Prostate gland (tissue), 2 donors: Measurements from ENCODE around the gene LBHD2. TPM values are rescaled to one million over a fixed set of nuclear protein-coding genes. Genes with fewer than 3 reads are reported as not detected.
"Not testable (repeated sequence)": the region's sequence is repeated elsewhere in the genome, so short reads cannot be mapped to it uniquely, and the experiment has no call there.

Source experiments
- DNase-seq: peaks from one replicate; pipeline ENCODE4 v3.0.0-alpha.2; 2019; ENCODE audit warnings: low spot score
- H3K27ac ChIP-seq, 2 donors: fragments of 200-600 bp; sonication (generic); 2 replicates each; pipeline ENCODE4 v1.5.1; 2017 to 2019
- H3K27me3 ChIP-seq: fragments of 200-600 bp; sonication (generic); replicated peaks from 2 replicates; pipeline ENCODE4 v1.5.1; 2019; ENCODE audit not compliant: insufficient read depth
- H3K36me3 ChIP-seq, 2 donors: fragments of 200-600 bp; sonication (generic); 1 replicate in 1 of 2; 2 replicates in 1 of 2; pipeline versions ENCODE4 v1.5.1 to v1.8.1; 2017 to 2019
- H3K4me1 ChIP-seq: fragments of 200-600 bp; sonication (generic); replicated peaks from 2 replicates; pipeline ENCODE4 v1.5.1; 2019
- H3K4me3 ChIP-seq, 2 donors: fragments of 200-600 bp; sonication (generic); 2 replicates each; pipeline ENCODE4 v1.5.1; 2017 to 2019
- H3K9me3 ChIP-seq: fragments of 200-600 bp; sonication (generic); 2 replicates; pipeline ENCODE4 v1.5.1; 2017
- CTCF ChIP-seq, 4 experiments: fragments of 200-600 bp in 2 of 4; fragments of 450-650 bp in 2 of 4; sonication (generic) in 2 of 4; IDR thresholded peaks; 1 replicate in 3 of 4; 2 replicates in 1 of 4; pipeline ENCODE4 v1.5.1; 2016 to 2019; ENCODE audit warnings: antibody characterized with exemption in 4 of 4, mild to moderate bottlenecking in 2 of 4, moderate library complexity in 2 of 4
- POLR2A ChIP-seq: fragments of 450-650 bp; IDR thresholded peaks from one replicate; pipeline ENCODE4 v1.6.1; 2016; ENCODE audit warnings: antibody characterized with exemption, mild to moderate bottlenecking
- POLR2AphosphoS5 ChIP-seq: sonication (generic); formaldehyde crosslinking; IDR thresholded peaks from one replicate; pipeline ENCODE4 v1.6.1; 2017; ENCODE audit warnings: antibody characterized with exemption
- WGBS: methylation state at CpG from one replicate; pipeline ENCODE4 v1.1.5; 2018; 5-methylcytosine and 5-hydroxymethylcytosine counted together
- intact Hi-C: fragments of 100-400 bp; cut with DNase I; formaldehyde crosslinking; loops from one replicate; pipeline ENCODE4 v1.14.2; 2022
- total RNA-seq, 2 donors: library from RNA; depleted of rRNA; stranded (reverse); fragments of >200 nt; gene quantifications; one replicate each; pipeline ENCODE4 v1.1.0, GENCODE V29; 2016

Gene LBHD2
- total RNA-seq, 2 donors from 2014 or later = 3.3 TPM; not detected in 1

- Histone ChIP-seq H3K27me3 (no peaks in the 10 kb centered on the region), H3K9me3 (no peaks in the 10 kb centered on the region), H3K36me3 (no peaks in the 10 kb centered on the region), H3K4me3 (no peak overlapping the region), H3K27ac (no peak overlapping the region), H3K4me1 (no peaks in the 10 kb centered on the region)
- no peak for DNase-seq
- TF ChIP-seq POLR2A (no peak), POLR2AphosphoS5 (no peak), CTCF (IDR thresholded peaks at IDR 0.05) (no peak)
- intact Hi-C loops = no loop called here
- 94% methylated on average over 10 of the region's 10 CpGs for WGBS
Measured at GRCh38 chr14:103115845-103116572, 32.0 kb downstream of the LBHD2 start.

- DNase-seq = no peak
- Histone ChIP-seq H3K36me3 (no peaks in the 10 kb centered on the region), H3K4me1 (no peaks in the 10 kb centered on the region), H3K4me3 (no peak overlapping the region), H3K9me3 (no peaks in the 10 kb centered on the region), H3K27me3 (no peaks in the 10 kb centered on the region), H3K27ac (no peak overlapping the region)
- WGBS = 81% methylated on average over 17 of the region's 17 CpGs
- TF ChIP-seq POLR2AphosphoS5 (no peak), POLR2A (no peak), CTCF (IDR thresholded peaks at IDR 0.05) (no peak)
- intact Hi-C loops = no loop called here
Measured at GRCh38 chr14:103116636-103117035, 32.6 kb downstream of the LBHD2 start.

- H3K4me1 ChIP-seq, intact Hi-C loops, H3K9me3 ChIP-seq, H3K27me3 ChIP-seq, H3K4me3 ChIP-seq, H3K27ac ChIP-seq, H3K36me3 ChIP-seq, DNase-seq: not testable (repeated sequence)
- WGBS = 97% methylated on average over 7 of the region's 7 CpGs
Measured at GRCh38 chr14:103117499-103117898, 33.5 kb downstream of the LBHD2 start.

DNA sequence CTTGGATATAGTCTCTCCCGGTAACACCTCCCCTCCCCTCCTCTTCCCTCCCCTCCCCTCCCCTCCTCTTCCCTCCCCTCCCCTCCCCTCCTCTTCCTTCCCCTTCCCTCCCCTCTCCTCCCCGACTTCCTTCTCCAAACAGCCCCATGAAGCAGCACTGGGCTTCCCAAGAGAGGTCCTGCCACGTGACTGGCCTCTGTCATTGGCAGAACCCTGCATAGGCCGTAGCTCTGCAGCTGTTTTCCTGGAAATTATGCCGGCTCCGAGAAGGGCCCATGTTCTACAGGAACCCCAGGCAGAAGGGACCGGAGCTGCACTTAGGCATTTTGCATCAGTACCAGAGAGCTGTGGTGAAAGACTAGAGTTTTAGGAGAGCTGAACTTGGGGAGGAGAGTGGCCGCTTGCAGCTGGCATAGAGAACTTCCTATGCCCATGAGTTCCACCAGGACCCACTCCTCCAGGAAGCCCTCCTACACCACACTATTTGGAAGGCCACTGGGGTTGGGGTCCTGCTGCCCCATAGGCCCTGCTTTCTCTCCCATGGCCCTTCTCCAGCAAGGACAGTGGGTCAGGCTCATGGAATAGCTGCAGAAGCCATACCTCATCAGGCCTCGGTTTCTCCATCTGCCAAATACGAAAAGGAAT is 34.1 kb downstream of the LBHD2 start:
- intact Hi-C loops = no loop called here
- TF ChIP-seq CTCF (IDR thresholded peaks at IDR 0.05) (no peak), POLR2AphosphoS5 (no peak), POLR2A (no peak)
- WGBS = 49% methylated on average over 10 of the region's 10 CpGs
- Histone ChIP-seq H3K36me3 (no peaks in the 10 kb centered on the region), H3K4me3 (no peak overlapping the region), H3K4me1 (peaks cover 9% of the 10 kb centered on the region), H3K27me3 (no peaks in the 10 kb centered on the region), H3K9me3 (no peaks in the 10 kb centered on the region), H3K27ac (no peak overlapping the region)
- DNase-seq = no peak

GRCh38 chr14:103118663-103119404 is 34.8 kb downstream of the LBHD2 start:
- Histone ChIP-seq H3K4me1 (peaks cover 14% of the 10 kb centered on the region), H3K27me3 (no peaks in the 10 kb centered on the region), H3K4me3 (no peak overlapping the region), H3K9me3 (no peaks in the 10 kb centered on the region), H3K27ac (no peak overlapping the region), H3K36me3 (no peaks in the 10 kb centered on the region)
- no peak for DNase-seq
- TF ChIP-seq CTCF (IDR thresholded peaks at IDR 0.05) = no peak
- TF ChIP-seq POLR2A = no peak
- no peak for TF ChIP-seq POLR2AphosphoS5
- 83% methylated on average over 9 of the region's 9 CpGs for WGBS
- intact Hi-C loops = no loop called here

GRCh38 chr14:103119527-103119926 is 35.5 kb downstream of the LBHD2 start:
- H3K27me3 ChIP-seq, DNase-seq, H3K4me3 ChIP-seq, H3K27ac ChIP-seq, H3K9me3 ChIP-seq, intact Hi-C loops, H3K36me3 ChIP-seq: not testable (repeated sequence)
- peaks cover 14% of the 10 kb centered on the region for H3K4me1 ChIP-seq
- 92% methylated on average over 8 of the region's 8 CpGs for WGBS
